Activated naive CD8-positive, alpha-beta T cell treated with anti-CD3 and anti-CD28 coated beads for 36 hours (primary cell): ENCODE data around the gene ZIC1. TPM values are rescaled to one million over a fixed set of nuclear protein-coding genes. Genes with fewer than 3 reads are reported as not detected.

ENCODE experiments used
- DNase-seq: peaks from one replicate; pipeline ENCODE4 v3.0.0; 2021
- H3K27ac Mint-ChIP-seq: one replicate; pipeline ENCODE4 v1.8.0; 2022; ENCODE audit warnings: mild to moderate bottlenecking, moderate library complexity, mixed read lengths
- H3K27me3 Mint-ChIP-seq: one replicate; pipeline ENCODE4 v1.8.0; 2022; ENCODE audit warnings: mild to moderate bottlenecking, mixed read lengths
- H3K36me3 Mint-ChIP-seq: one replicate; pipeline ENCODE4 v1.8.0; 2021; ENCODE audit warnings: mild to moderate bottlenecking, mixed read lengths
- H3K4me1 Mint-ChIP-seq: one replicate; pipeline ENCODE4 v1.8.0; 2021; ENCODE audit warnings: mixed read lengths
- H3K4me3 Mint-ChIP-seq: one replicate; pipeline ENCODE4 v1.8.0; 2022; ENCODE audit warnings: mild to moderate bottlenecking, moderate library complexity, mixed read lengths
- H3K9me3 Mint-ChIP-seq: one replicate; pipeline ENCODE4 v1.8.0; 2022; ENCODE audit warnings: mixed read lengths
- total RNA-seq, 2 experiments: library from RNA; stranded (reverse); gene quantifications; one replicate each; pipeline ENCODE4 v1.2.3, GENCODE V29; 2021

Gene ZIC1
- total RNA-seq, 2 experiments from 2014 or later: not detected

DNA sequence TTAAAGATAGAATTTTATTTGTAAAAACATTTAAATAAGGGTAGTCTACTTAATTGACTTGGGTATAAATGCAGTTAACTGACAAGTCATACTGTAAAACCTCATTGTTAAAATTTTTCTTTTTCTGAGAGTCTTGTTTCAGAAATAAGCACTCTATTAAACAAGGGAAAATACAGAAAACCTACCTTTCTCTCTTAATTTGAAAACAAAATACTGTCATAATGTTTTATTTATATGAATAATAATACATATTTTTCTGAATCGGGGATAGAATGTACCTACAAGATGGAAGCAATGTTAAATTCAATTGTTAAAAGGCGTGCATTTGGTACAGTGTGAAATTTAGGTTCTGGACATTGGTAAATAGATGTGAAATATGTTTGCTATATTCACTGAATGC lies 17.8 kb downstream of the ZIC1 start:
- Mint-ChIP-seq H3K36me3 (peaks cover 1% of the 10 kb centered on the region), H3K9me3 (peaks cover 5% of the 10 kb centered on the region), H3K4me1 (no peaks in the 10 kb centered on the region), H3K4me3 (no peak overlapping the region), H3K27me3 (peaks cover 45% of the 10 kb centered on the region), H3K27ac (no peak overlapping the region)
- no peak for DNase-seq

DNA sequence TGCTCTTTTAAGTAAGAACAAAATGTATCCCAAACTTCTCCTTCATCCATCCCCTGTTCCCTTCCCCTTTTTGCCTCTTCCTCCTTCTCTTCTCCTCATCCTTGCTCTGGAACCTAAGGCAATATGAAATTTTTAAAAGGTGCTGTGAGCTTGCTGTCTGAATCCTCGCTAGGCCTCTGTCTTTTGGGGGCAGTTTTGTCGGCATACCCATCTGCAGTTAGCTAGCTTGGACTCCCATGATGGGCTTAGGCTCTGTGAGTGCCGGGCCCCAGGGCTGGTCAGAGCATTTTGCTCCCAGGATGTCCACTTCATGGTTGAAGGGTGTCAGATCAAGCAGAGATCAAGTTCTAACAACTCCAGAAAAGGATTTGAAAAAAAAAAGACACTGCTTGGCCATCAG lies 18.6 kb downstream of the ZIC1 start:
- Mint-ChIP-seq H3K4me3 (no peak overlapping the region), H3K36me3 (peaks cover 1% of the 10 kb centered on the region), H3K9me3 (peaks cover 2% of the 10 kb centered on the region), H3K4me1 (no peaks in the 10 kb centered on the region), H3K27me3 (peaks cover 37% of the 10 kb centered on the region), H3K27ac (no peak overlapping the region)
- no peak for DNase-seq

DNA sequence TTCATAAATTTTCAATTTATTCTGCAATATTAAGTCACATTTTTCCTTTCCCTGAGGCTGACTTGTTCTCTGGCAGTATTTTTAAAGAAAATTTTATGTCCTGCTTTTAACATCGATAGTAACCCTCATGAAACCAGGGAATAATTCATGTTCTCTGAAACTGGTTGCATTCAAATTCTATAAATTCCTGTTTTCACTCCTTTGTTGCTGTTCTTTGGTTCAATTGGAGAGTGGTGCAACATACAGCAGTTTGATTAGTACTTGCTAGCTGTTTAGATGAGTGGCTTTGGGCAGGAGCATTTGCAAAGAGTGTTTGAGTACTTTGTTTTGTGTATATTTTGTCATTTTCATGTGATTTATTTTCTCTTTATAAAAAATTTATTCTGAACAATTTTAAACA lies 19.2 kb downstream of the ZIC1 start:
- peaks cover 31% of the 10 kb centered on the region for H3K27me3 Mint-ChIP-seq
- H3K27ac Mint-ChIP-seq: no peak overlapping the region
- no peaks in the 10 kb centered on the region for H3K4me1 Mint-ChIP-seq
- peaks cover 2% of the 10 kb centered on the region for H3K9me3 Mint-ChIP-seq
- DNase-seq: no peak
- peaks cover 1% of the 10 kb centered on the region for H3K36me3 Mint-ChIP-seq
- no peak overlapping the region for H3K4me3 Mint-ChIP-seq

DNA sequence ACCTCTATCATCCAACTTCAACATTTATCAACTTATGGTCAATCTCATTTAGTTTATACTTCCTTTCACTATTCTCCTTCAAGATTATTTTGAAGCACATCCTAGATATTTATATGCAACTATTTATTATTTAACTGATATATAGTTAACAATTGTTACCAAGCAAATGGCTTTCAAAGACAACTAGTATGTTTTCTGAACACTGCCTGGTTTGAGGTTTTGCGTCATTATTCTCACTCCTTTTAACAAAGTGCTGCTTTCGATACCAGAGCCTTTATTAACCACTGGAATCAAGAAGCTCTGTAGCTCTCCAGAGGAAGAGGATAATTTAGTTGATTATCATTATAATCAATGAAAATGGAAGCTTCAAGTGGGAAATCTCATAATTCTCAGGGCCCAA lies 19.6 kb downstream of the ZIC1 start:
- no peak overlapping the region for H3K4me3 Mint-ChIP-seq
- peaks cover under 1% of the 10 kb centered on the region for H3K36me3 Mint-ChIP-seq
- no peak for DNase-seq
- no peaks in the 10 kb centered on the region for H3K4me1 Mint-ChIP-seq
- H3K27ac Mint-ChIP-seq: no peak overlapping the region
- peaks cover 26% of the 10 kb centered on the region for H3K27me3 Mint-ChIP-seq
- peaks cover under 1% of the 10 kb centered on the region for H3K9me3 Mint-ChIP-seq

DNA sequence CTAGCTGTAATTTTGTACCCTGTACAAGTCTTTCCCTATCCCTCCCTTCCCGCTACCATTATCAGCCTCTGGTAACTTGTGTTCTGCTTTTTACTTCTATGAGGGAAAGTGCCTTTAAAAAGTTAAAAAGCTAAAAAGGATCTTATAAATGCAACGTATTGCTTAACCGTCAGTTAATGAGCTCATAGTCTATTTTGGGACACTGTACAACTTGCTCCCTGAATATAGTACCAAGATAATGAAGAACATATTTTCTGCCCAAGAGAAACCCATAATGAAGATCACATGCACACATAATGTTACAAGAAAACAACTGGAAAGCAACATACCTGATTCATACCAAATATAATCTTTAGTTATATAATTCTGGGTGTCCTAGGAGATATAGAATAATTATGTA lies 22.6 kb downstream of the ZIC1 start:
- Mint-ChIP-seq H3K36me3 (no peaks in the 10 kb centered on the region), H3K4me3 (no peak overlapping the region), H3K27ac (no peak overlapping the region), H3K27me3 (peaks cover 7% of the 10 kb centered on the region), H3K9me3 (peaks cover 2% of the 10 kb centered on the region), H3K4me1 (no peaks in the 10 kb centered on the region)
- no peak for DNase-seq

DNA sequence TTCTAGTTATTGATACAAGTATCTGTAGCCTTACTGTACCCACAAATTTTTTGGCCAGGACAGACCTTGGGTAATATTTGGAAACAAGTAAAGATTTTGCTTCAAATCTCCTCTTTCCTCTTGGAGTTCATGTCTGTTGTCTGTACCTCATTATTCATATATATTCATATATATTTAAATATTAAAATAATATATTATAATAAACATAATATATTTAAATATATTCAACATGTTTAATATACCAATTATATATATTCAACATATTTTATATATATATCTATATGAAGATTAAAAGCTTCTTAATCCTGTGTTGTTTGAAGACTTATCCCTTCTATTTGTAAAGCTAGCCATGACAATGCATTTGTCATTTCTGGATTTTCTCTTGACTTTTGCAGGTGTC lies 38.1 kb downstream of the ZIC1 start:
- no peaks in the 10 kb centered on the region for H3K36me3 Mint-ChIP-seq
- DNase-seq: no peak
- no peaks in the 10 kb centered on the region for H3K9me3 Mint-ChIP-seq
- H3K4me1 Mint-ChIP-seq: no peaks in the 10 kb centered on the region
- H3K27me3 Mint-ChIP-seq: no peaks in the 10 kb centered on the region
- no peak overlapping the region for H3K4me3 Mint-ChIP-seq
- H3K27ac Mint-ChIP-seq: no peak overlapping the region

DNA sequence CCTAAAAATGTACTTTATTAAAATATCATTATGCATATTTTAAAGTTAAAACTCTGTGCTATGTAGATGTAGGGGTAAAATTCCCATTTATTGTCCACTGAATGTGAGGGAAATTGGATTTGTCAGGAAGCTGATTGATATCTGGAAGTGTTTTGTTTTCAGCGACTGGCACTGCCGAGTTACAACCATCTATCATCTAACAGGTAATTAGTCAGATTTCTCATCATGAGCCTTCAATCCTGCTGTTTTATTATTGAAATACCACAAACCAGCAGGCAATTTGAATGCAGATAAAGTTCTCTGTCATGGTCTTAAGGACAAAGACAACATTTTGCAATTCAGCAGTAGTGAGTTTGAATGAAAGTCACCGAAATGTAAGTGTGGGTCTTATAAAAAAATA lies 40.5 kb downstream of the ZIC1 start:
- H3K4me3 Mint-ChIP-seq: no peak overlapping the region
- H3K4me1 Mint-ChIP-seq: no peaks in the 10 kb centered on the region
- H3K9me3 Mint-ChIP-seq: no peaks in the 10 kb centered on the region
- H3K27me3 Mint-ChIP-seq: no peaks in the 10 kb centered on the region
- H3K36me3 Mint-ChIP-seq: no peaks in the 10 kb centered on the region
- no peak overlapping the region for H3K27ac Mint-ChIP-seq
- DNase-seq: no peak

DNA sequence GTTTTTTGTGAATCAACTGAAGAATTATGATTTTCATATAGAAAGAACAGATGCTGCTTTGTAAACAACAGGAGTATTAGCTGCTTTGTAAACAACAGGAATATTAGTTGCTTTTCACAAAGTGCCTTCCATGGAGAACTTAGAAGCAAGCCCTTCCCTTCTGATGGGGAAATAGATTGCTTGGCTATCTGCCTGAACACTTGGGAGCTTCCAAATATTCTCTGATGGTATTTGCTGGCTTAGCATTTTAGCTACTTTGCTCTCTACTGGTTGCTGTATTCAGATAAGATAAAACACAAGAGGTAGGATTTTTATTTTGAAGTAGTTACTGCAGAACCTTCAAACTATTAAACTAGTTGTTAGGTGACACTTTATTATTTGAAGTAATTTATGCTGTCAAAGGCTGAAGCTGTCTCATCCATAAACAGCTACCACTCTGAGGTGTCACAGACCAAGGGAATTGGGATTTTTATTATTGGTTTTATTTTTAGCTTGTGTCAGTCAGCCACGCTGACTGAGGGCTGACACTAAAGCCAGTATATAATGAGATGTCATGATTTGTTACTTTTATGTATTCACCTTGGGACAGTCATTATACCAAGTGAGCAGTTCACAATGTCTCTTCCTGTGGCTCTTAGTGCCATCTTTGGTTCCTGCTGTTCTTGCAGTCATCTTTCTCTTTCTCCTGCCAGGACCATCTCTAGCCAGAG lies 50.0 kb downstream of the ZIC1 start:
- no peak for DNase-seq
- Mint-ChIP-seq H3K9me3 (no peaks in the 10 kb centered on the region), H3K4me3 (no peak overlapping the region), H3K27me3 (no peaks in the 10 kb centered on the region), H3K27ac (no peak overlapping the region), H3K36me3 (no peaks in the 10 kb centered on the region), H3K4me1 (no peaks in the 10 kb centered on the region)

DNA sequence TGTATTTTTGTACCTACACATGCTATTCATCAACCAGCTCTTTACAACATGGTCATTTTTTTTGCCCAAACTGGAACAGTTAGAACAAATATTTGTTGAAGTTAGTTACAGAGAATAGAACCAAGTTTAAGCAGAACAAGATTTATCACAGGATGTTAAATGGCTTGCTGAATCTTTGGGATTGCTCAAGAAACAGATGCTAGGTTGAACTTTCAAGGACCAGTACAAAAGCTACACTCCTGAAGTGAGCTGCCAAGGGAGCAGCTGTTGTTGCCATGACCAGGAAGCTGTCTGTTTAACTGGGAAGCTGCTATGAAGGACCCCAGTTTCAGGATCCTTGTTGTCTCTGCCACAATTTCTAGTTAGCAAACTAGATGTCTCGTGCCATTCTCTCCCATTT lies 53.7 kb downstream of the ZIC1 start:
- no peaks in the 10 kb centered on the region for H3K36me3 Mint-ChIP-seq
- no peaks in the 10 kb centered on the region for H3K9me3 Mint-ChIP-seq
- no peaks in the 10 kb centered on the region for H3K4me1 Mint-ChIP-seq
- H3K27me3 Mint-ChIP-seq: no peaks in the 10 kb centered on the region
- no peak overlapping the region for H3K4me3 Mint-ChIP-seq
- DNase-seq: no peak
- no peak overlapping the region for H3K27ac Mint-ChIP-seq

Other genes starting within 250 kb of the ZIC1 start
- gene ZIC4, start 2.8 kb upstream of the ZIC1 start, total RNA-seq: not detected